HG02759 (cell line): ENCODE data around the gene DCXR.
A peak's percentile ranks its signal among the peaks of the same experiment; 100 is the strongest.

Source experiments
- ATAC-seq: cut with Tn5 transposase; IDR thresholded peaks from one replicate; pipeline ENCODE4 v1.9.1; 2021; ENCODE audit warnings: mild to moderate bottlenecking, moderate library complexity; ENCODE audit not compliant: unreplicated experiment

Gene DCXR

DNA sequence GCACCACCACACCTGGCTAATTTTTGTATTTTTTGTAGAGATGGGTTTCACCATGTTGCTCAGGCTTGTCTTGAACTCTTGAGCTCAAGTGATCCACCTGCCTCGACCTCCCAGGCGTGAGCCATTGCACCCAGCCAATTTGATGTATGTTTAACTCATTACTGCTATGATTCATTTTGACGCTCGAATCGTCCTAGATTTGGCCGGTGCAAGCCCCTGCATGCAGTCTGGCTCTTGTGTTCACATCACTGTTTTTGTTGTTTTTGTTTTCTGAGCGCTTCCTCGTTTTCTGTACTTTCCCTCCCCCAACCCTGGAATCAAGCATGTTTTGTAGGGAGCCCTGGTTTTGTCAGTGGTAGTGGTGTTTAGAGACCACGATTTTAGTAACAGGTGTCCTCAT is 35.9 kb upstream of the DCXR start:
- no peak for ATAC-seq

DNA sequence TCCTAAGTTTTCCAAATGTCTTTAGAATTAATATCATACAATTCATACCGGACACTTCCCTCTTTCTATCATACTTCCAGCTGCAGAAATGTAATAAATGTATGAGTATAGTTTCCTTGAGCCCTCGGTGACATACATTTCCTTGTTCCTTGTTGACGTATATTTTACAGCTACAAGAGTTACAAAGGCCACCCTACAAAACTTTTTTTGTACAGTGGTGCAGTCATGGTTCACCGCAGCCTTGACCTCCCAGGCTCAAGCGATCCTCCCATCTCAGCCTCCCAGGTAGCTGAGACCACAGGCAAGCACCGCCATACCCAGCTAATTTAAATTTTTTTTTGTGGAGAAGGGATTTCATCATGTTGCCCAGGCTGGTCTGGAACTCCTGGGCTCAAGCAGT is 35.3 kb upstream of the DCXR start:
- no peak for ATAC-seq

GRCh38 chr17:82070611-82071010 is 33.1 kb upstream of the DCXR start:
- no peak for ATAC-seq

GRCh38 chr17:82065638-82066303 is 28.3 kb upstream of the DCXR start, which contains the start of gene DUS1L:
TSS of gene DUS1L (minus strand) at chr17:82065804. CDS start at chr17:82065059, 745 bp downstream.
- ATAC-seq: peak; percentile 72

DNA sequence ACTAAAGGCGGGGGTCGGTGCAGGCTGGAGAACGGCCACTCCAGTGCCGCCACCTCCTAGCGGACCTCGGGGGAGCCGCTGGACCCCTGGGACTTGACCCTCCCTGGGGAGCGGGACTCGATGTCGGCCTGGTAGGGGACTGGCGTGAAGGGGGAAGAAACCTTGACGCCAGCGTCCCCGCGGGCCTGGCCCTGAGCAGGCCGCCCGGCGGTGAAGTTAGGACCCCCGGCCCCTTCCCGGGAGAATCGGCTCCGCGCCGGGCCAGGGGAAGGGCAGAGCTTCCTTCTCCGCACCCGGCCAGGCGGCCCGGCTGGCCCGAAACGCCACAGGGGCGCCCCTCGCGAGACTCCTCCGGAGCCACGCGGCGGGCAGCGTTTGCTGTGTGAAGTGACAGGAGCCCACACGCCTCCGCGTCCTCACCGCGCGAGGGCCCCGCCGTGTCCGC is 27.7 kb upstream of the DCXR start:
- peak; percentile 37 for ATAC-seq

- ATAC-seq: no peak
Observed at GRCh38 chr17:82064433-82065192, 27.1 kb upstream of the DCXR start.

DNA sequence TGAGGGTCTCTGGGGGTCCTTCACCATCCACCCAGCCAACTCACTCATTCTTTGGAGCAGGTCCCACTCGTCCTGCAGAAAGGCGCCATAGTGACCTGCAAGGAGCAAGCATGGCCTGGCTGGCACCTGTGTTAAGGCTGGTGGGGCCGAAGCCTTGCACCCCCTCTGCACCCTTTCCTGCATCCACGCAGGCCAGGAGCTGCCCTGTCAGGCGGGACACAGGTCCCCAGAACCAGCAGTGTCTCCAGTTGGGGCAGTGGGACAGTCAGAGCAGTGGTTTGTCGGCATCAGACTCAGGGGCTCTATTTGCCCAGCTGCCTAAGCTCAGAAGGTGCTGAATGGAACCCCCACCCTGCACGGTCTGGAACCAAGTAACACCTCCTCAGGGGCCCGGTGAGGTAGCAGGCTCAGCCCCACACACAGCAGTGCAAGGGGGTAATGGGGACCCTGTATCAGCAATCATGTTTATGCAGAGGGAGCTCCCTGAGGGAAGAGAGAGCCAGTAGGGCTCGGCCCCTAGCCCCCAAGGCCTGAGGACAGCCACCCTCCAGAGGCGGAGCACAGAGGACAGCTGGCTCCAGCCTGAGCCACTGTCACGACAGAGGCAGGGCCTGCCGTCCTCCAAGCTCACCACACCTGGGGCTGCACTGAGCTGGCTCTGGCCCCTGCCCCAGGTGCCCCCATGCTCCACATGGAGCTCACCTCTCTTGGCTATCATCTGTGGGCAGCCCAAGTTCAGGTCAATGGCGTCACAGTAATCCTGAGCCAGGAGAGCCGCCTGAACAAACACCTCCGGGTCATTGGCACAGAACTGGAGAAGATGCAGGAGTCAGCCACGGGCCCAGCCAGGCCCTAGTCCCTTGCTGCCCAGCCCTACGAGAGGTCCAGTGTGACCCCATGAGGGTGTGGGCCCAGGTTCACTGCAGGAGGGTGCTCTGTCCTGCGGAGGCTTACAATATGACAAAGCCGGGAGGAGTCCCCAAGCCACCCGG is 26.2 kb upstream of the DCXR start:
- no peak for ATAC-seq

GRCh38 chr17:82062984-82063368 is 25.5 kb upstream of the DCXR start:
- no peak for ATAC-seq

GRCh38 chr17:82062076-82062983 is 24.8 kb upstream of the DCXR start:
- no peak for ATAC-seq

DNA sequence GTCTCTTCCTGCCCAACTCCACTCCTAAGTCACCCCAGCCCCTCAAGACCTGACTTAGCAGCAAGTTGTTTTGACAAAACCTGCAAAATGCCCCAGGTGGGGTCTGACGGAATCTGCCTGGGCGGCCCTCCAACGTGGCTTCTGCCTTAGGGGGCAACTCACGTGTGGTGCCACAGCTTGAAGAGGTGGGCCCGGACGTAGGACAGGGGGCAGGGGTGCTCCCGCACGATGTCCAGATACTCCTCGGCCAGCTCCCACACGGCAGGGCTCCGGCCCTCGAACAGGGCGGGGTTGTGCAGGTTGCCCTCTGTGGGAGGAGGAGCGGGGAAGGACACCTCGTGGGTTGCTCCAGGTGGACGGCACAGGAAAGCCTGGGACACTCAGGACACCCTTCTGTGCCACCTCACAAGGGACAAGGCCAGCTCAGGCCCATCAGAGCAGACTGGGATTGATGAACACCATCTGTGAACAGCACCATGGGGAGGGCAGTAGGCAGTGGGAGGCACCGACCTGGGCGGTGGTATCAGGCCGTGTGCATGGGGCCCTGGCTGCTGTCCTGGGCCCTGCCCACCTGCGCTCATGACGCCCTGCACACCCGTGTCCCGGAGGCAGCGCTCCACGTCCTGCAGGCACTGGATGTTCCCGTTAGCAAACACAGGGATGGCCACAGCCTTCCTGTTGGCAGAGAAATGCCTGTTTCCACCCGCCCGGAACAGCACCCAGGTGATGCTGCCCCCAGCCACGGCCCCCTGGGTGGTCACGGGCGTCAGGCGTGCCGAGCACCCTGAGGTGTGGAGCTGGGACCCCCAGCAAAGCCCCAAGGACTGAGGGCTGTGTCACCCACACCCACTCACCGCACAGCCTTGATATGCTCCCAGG is 23.8 kb upstream of the DCXR start:
- ATAC-seq: no peak

DNA sequence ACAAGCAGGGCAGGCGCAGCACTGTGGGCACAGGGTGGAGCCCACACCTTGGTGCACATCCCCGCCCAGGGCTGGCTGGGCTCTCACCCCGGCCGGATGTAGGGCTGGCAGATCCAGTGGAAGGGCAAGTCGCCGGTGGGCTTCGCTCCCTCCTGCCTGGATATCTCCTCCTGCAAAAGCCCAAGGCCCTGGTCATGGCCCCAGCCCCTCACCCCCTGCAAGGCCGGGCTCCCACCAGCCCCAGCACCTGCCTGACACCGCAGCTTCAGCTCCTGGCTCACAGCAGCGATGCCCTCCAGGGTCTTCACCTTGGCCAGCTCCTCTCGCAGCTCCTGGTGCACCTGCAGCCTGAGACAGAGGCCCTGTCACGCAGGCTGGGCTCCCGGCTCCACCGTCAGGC is 23.1 kb upstream of the DCXR start:
- no peak for ATAC-seq

- no peak for ATAC-seq
Observed at GRCh38 chr17:82060001-82060380, 22.5 kb upstream of the DCXR start.

DNA sequence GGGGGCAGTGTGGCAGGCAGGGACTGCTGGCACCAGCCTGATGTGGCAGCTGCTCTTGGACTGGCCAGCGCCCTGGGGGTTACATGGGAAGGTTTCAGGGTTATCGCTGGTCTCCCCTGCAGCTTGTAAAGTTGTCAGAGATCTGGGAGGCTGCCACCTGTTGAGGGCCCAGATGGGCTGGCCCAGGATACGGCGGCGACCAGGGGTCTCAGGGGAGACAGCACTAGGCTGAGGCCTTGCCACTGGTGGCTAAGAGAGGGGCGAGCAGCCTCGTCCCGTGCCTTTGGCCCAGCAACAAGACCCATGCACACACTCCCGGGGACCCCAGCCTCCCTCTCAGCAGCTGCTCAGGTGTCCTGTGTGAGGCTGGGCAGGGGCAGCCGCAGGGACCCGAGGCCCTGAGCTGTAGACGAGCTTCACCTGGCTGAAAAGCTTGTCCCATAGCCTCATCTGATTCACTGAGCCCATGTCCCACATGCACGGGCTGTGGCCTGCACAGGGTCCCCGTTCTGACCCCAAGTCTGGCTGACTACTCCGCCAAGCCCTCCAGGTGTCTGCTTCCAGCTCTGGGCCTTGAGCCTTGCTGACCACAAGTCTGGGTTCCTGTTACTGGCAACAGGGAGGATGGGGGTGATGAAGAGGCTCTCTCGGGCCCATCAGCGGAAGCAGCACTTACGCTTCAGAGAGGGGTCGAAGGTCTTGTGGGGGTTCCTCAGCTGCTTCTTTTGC is 21.9 kb upstream of the DCXR start:
- no peak for ATAC-seq

DNA sequence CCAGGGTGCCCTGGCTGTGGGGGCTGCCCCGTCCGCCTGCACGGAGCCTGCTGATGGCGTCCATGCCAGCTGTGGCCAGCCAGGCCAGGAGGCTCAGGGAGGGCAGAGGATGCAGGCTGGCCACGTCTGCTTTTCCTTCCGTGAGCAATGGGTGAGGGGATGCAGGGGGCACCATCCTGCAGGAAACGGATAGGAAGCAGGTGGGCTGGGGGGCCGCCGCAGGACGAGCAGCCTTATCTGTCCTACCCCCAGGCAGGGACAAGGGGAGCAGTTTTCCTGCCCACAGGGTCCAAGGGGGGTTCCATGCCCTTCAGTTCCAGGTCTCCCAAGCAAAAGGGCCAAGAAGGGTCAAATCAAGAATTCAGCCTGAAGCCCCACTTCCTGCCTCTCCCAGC is 21.4 kb upstream of the DCXR start:
- ATAC-seq: no peak

DNA sequence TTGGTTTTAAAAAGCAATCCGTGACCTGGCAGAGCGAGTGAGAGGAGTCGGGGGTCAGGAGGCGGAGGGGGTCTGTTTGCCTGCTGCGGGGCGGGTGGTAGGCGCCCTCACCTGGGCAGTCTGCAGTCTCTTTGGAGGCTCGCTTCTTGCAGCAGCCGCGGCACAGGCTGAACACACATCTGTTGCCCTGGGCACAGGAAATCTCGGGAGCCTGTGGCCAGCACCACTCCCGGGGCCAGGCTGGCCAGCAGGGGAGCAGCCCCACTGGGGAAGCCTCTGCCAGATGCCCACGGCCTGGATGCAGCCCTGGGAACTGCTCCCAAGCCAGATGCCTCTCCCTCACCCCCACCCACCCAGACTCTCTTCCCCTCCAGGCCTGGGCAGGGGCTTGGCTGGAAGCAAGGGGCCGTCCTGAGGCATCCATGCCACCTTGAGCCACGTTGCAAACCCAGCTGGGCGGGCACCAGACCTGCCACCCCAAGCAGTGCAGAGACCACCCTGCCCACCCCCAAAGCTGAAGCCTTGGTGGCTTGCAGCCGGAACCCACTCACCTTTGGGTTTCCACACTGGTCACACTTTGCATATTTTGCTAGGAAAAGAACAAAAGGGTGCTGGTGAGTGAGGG is 20.8 kb upstream of the DCXR start:
- ATAC-seq: no peak

- no peak for ATAC-seq
Observed at GRCh38 chr17:82056729-82057621, 19.5 kb upstream of the DCXR start.
